Endothelial cell of umbilical vein (primary cell): ENCODE data around the gene MARK1. TPM values are rescaled to one million over a fixed set of nuclear protein-coding genes. Genes with fewer than 3 reads are reported as not detected.

Experiments used
- BruUV-seq: library from RNA; stranded (reverse); fragments of 400-500 nt; replicated peaks from 2 replicates; lab custom pipeline; 2021; lab: Mats Ljungman, UMichigan
- CTCF ChIA-PET: fragments of 300-600, 350-600 bp; sonication (Branson Sonifier 250); formaldehyde crosslinking; loops from one replicate; lab custom pipeline; 2021; ENCODE audit warnings: antibody characterized with exemption, inconsistent platforms; lab: Charles Lee
- POLR2A ChIA-PET: fragments of 300-600, 350-600 bp; sonication (Branson Sonifier 250); formaldehyde crosslinking; loops from one replicate; lab custom pipeline; 2021; ENCODE audit warnings: antibody characterized with exemption, inconsistent platforms; lab: Charles Lee
- DNase-seq: peaks from one replicate; pipeline ENCODE4 v3.0.0-alpha.2; 2011; ENCODE audit warnings: low read depth, low spot score
- FAIRE-seq: peaks from 2 replicates; lab custom pipeline; 2011; peaks lifted over from hg19 to GRCh38; lab: Jason Lieb, UNC
- H2AFZ ChIP-seq: 2 replicates; pipeline ENCODE4 v1.6.0; 2012; ENCODE audit warnings: low read depth, low read length, control low read depth, inconsistent platforms
- H3K27ac ChIP-seq: 2 replicates; pipeline ENCODE4 v1.5.1; 2011; ENCODE audit warnings: low read depth, mild to moderate bottlenecking, control low read depth, low read length, moderate library complexity; ENCODE audit not compliant: insufficient read depth
- H3K27me3 ChIP-seq, 2 experiments: 2 replicates each; pipeline versions ENCODE4 v1.6.0 to v1.6.1; 2011; ENCODE audit warnings: low read length in 2 of 2, mixed read lengths in 1 of 2; ENCODE audit not compliant: control insufficient read depth in 2 of 2, insufficient read depth in 2 of 2
- H3K36me3 ChIP-seq, 2 experiments: 2 replicates in 1 of 2; 3 replicates in 1 of 2; pipeline ENCODE4 v1.5.1; 2011; ENCODE audit warnings: low read length in 2 of 2, mild to moderate bottlenecking in 1 of 2, moderate library complexity in 1 of 2; ENCODE audit not compliant: control insufficient read depth in 2 of 2, insufficient read depth in 2 of 2; ENCODE audit errors: extremely low read depth in 1 of 2
- H3K4me1 ChIP-seq: 3 replicates; pipeline ENCODE4 v1.5.1; 2011; ENCODE audit warnings: mild to moderate bottlenecking, low read length; ENCODE audit not compliant: control insufficient read depth, insufficient read depth; ENCODE audit errors: extremely low read depth
- H3K4me2 ChIP-seq: 2 replicates; pipeline ENCODE4 v1.6.1; 2011; ENCODE audit warnings: low read length, control low read depth, mixed read lengths; ENCODE audit not compliant: insufficient read depth
- H3K4me3 ChIP-seq, 3 experiments: fragments of 200-600 bp in 1 of 3; sonication (generic), shearing (Covaris generic) in 1 of 3; replicated peaks in 1 of 3; 2 replicates each; pipeline ENCODE4 v1.5.1; 2011 to 2016; ENCODE audit warnings: control low read depth in 3 of 3, low read length in 3 of 3, mild to moderate bottlenecking in 2 of 3, inconsistent platforms in 1 of 3, low read depth in 1 of 3, moderate library complexity in 1 of 3; ENCODE audit not compliant: insufficient read depth in 1 of 3
- H3K79me2 ChIP-seq: 2 replicates; pipeline ENCODE4 v1.6.0; 2012; ENCODE audit warnings: low read length, inconsistent platforms; ENCODE audit not compliant: control insufficient read depth, insufficient read depth
- H3K9ac ChIP-seq: replicated peaks from 2 replicates; pipeline ENCODE3; 2011; ENCODE audit warnings: low read length, control low read depth; ENCODE audit not compliant: insufficient read depth; ENCODE audit errors: extremely low read depth
- H3K9me1 ChIP-seq: replicated peaks from 3 replicates; pipeline ENCODE4 v1.6.0; 2011; ENCODE audit warnings: mild to moderate bottlenecking, low read length; ENCODE audit not compliant: control insufficient read depth, insufficient read depth; ENCODE audit errors: extremely low read depth
- H3K9me3 ChIP-seq: replicated peaks from 2 replicates; pipeline ENCODE4 v1.5.1; 2012; ENCODE audit warnings: low read length, inconsistent platforms; ENCODE audit not compliant: control insufficient read depth, insufficient read depth
- H4K20me1 ChIP-seq: replicated peaks from 2 replicates; pipeline ENCODE3; 2011; ENCODE audit warnings: mild to moderate bottlenecking, low read length; ENCODE audit not compliant: control insufficient read depth, insufficient read depth; ENCODE audit errors: extremely low read depth
- EZH2 ChIP-seq: IDR thresholded peaks from 2 replicates; pipeline ENCODE4 v1.6.1; 2012; ENCODE audit warnings: borderline replicate concordance, low read depth, mild to moderate bottlenecking, moderate library complexity, low read length, inconsistent platforms; ENCODE audit not compliant: severe bottlenecking
- FOS ChIP-seq: IDR thresholded peaks from 2 replicates; pipeline ENCODE4 v1.6.1; 2011; ENCODE audit warnings: mild to moderate bottlenecking, low read length, moderate library complexity, borderline replicate concordance; ENCODE audit not compliant: insufficient read depth
- GATA2 ChIP-seq: IDR thresholded peaks from 2 replicates; pipeline ENCODE4 v1.7.0; 2011; ENCODE audit warnings: low read depth, mild to moderate bottlenecking, moderate library complexity, mixed read lengths, low read length; ENCODE audit not compliant: insufficient read length, insufficient read depth
- JUN ChIP-seq: IDR thresholded peaks from 2 replicates; pipeline ENCODE4 v1.6.1; 2011; ENCODE audit warnings: borderline replicate concordance, low read depth; ENCODE audit not compliant: insufficient read length, insufficient read depth
- MYC ChIP-seq: IDR thresholded peaks from one replicate; pipeline ENCODE4 v1.6.1; 2011; ENCODE audit warnings: mild to moderate bottlenecking, low read depth, low read length
- POLR2A ChIP-seq: IDR thresholded peaks from 2 replicates; pipeline ENCODE4 v1.6.1; 2012; ENCODE audit warnings: low read depth, mild to moderate bottlenecking, control low read depth, low read length
- POLR2AphosphoS5 ChIP-seq: IDR thresholded peaks from 2 replicates; pipeline ENCODE4 v1.6.1; 2012; ENCODE audit warnings: low read depth, mild to moderate bottlenecking, control low read depth, low read length, moderate library complexity; ENCODE audit not compliant: insufficient read depth
- dilution Hi-C: fragments of 300-500 bp; cut with MboI; formaldehyde crosslinking; loops from one replicate; pipeline ENCODE4 v1.15.0; 2019; ENCODE audit warnings: low sequenced_read_pairs; ENCODE audit not compliant: extremely low pct_ligation_motif_present
- intact Hi-C: fragments of 100-400 bp; cut with micrococcal nuclease; formaldehyde crosslinking; loops from one replicate; pipeline ENCODE4 v1.10.0; 2022
- polyA plus RNA-seq, 4 experiments: library from polyadenylated mRNA; depleted of rRNA in 3 of 4; stranded (reverse) in 3 of 4; unstranded in 1 of 4; fragments of >200 nt; gene quantifications; 2 replicates each; pipeline versions ENCODE4 v1.2.1 to v1.2.3, GENCODE V29; 2011 to 2012; ENCODE audit warnings: missing spikeins in 1 of 4
- total RNA-seq: library from RNA; stranded (reverse); gene quantifications from 2 replicates; pipeline ENCODE4 v1.2.3, GENCODE V29; 2021
- TF ChIP-seq, protein P1 (sequence below), 2 donors: IDR thresholded peaks; 1 replicate in 1 of 2; 2 replicates in 1 of 2; pipeline ENCODE4 v1.5.1; 2011; ENCODE audit warnings: low read length in 2 of 2, mild to moderate bottlenecking in 2 of 2, moderate library complexity in 2 of 2, control low read depth in 1 of 2, inconsistent platforms in 1 of 2, low read depth in 1 of 2; ENCODE audit not compliant: insufficient read depth in 1 of 2; ENCODE audit errors: extremely low read depth in 1 of 2
- TF ChIP-seq, protein P2 (sequence below): IDR thresholded peaks from 2 replicates; pipeline ENCODE4 v1.6.1; 2011; ENCODE audit not compliant: insufficient read depth, insufficient read length

The MARK1 gene
- total and polyA plus RNA-seq, 2 donors (not counting 3 experiments of a cell fraction or from before 2014, with no cell fraction given) = 1.2 to 5.5 TPM

DNA sequence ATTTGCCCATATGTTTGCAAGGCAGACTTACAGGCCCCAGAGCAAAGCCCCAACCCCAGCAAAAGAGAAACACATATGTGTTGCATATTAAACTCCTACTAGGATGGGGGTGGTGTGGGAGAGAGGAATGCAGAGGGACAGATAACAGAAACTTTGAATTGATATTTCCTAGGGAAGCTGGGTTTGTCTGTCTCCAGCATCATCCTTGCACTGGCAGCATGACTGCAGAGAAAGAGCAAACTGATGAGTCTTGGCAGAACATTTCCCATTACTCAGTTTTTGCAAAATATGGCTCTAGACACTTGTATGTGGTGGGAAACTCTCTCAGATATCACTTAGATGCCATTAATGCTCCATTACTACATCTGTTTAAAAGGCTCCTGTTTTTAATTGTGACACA lies 43.8 kb upstream of the MARK1 start:
- Histone ChIP-seq H3K4me1 (no peaks in the 10 kb centered on the region), H4K20me1 (no peaks in the 10 kb centered on the region), H3K4me2 (no peak overlapping the region), H3K9me3 (no peaks in the 10 kb centered on the region), H3K4me3 (no peak overlapping the region), H3K79me2 (no peaks in the 10 kb centered on the region), H3K9ac (no peak overlapping the region), H3K9me1 (no peaks in the 10 kb centered on the region), H3K36me3 (no peaks in the 10 kb centered on the region), H3K27ac (no peak overlapping the region), H2AFZ (no peak overlapping the region), H3K27me3 (no peaks in the 10 kb centered on the region)
- DNase-seq (no peak), FAIRE-seq (no peak)
- ChIA-PET POLR2A (no interaction called here), CTCF (no interaction called here)
- TF ChIP-seq MYC (no peak), JUN (no peak), POLR2AphosphoS5 (no peak), EZH2 (no peak), GATA2 (no peak), POLR2A (no peak), FOS (no peak)
- TF ChIP-seq, protein P1, sequence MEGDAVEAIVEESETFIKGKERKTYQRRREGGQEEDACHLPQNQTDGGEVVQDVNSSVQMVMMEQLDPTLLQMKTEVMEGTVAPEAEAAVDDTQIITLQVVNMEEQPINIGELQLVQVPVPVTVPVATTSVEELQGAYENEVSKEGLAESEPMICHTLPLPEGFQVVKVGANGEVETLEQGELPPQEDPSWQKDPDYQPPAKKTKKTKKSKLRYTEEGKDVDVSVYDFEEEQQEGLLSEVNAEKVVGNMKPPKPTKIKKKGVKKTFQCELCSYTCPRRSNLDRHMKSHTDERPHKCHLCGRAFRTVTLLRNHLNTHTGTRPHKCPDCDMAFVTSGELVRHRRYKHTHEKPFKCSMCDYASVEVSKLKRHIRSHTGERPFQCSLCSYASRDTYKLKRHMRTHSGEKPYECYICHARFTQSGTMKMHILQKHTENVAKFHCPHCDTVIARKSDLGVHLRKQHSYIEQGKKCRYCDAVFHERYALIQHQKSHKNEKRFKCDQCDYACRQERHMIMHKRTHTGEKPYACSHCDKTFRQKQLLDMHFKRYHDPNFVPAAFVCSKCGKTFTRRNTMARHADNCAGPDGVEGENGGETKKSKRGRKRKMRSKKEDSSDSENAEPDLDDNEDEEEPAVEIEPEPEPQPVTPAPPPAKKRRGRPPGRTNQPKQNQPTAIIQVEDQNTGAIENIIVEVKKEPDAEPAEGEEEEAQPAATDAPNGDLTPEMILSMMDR (IDR thresholded peaks at IDR 0.05; ENCODE audit: extremely low read depth in 1 of 2, insufficient read depth in 1 of 2, low read depth in 1 of 2, low read length in 2 of 2) = no peak
- TF ChIP-seq, protein P2, sequence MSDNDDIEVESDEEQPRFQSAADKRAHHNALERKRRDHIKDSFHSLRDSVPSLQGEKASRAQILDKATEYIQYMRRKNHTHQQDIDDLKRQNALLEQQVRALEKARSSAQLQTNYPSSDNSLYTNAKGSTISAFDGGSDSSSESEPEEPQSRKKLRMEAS = no peak
- intact Hi-C loops (no loop called here), dilution Hi-C loops (no loop called here)
- BruUV-seq = no TSS peak
